GM08714 (cell line): ENCODE data around the gene SHROOM3.

ENCODE experiments used
- H3K4me3 ChIP-seq: fragments of 200-500 bp; sonication (Bioruptor generic); 2 replicates; pipeline ENCODE4 v1.5.1; 2014; ENCODE audit warnings: mild to moderate bottlenecking, low read length, inconsistent platforms
- ZNF274 ChIP-seq: IDR thresholded peaks from 2 replicates; pipeline ENCODE4 v1.6.1; 2012; ENCODE audit warnings: mild to moderate bottlenecking, low read depth, low read length

Gene SHROOM3

DNA sequence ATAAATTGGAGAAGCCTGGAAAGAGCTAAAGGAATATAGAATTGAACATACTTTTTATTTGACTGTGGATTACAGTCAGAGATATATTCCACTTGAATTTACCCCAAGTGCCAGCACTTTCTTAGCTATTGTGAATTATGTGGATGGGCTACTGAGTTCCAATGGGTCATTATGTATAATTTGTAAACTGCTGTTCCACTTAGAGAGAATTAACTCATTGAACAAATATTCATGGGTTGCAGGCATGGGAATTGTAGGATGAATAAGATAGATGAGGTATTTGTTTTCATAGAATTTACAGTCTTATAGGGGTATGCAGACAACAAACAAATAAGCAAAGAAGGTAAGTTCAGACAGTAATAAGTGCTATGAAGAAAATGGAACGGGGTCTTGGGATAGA is 195.7 kb downstream of the SHROOM3 start:
- no peak for TF ChIP-seq ZNF274
- no peak overlapping the region for H3K4me3 ChIP-seq

DNA sequence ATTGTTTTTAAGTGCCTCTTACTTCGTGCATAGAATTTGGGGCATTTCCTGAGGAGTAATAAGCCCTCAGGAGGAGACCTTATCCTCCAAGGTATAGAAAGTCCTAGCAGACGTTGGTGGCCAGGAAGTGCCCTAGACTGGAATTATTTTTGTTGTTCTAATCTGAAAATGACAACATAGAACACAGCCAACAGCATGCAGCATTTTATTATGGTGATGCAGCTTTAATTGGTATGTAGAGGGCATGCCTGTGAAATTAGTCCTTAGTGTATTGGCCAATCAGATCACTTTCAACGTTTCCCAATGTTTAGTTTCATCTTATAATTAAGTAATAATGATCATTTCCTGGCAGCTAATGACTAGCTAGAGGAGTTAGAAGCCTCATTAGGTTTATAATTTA is 199.2 kb downstream of the SHROOM3 start:
- H3K4me3 ChIP-seq = no peak overlapping the region
- no peak for TF ChIP-seq ZNF274

DNA sequence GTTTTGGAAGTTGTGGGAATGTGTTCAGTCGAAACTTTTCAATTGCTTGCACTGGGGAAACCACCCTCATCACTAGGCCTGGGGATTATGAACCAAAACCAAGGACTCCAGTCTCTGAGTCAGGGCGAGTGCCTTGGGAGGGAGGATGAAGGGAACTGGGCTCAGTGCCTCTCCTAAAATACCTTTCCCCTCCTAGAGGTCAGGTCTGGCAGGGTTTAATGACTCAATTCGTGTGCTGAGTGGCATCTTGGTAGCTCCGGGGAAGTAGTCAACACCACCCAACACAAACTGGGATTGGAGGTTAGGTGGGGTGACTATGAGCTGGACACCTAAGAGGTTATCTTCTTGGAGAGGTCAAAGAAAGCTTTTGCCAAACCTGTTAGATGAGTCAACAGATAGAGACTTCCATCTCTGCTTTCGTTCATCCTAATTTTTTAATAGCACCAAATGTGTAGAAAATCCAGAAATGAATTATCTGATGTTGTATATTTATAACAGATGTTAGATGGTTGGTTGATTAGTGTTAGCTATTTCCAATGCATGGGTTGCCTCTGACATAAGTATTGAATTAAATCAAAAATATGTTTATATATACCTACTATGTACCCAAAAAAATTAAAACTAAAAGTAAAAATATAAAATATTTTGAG is 202.8 kb downstream of the SHROOM3 start:
- no peak overlapping the region for H3K4me3 ChIP-seq
- no peak for TF ChIP-seq ZNF274

DNA sequence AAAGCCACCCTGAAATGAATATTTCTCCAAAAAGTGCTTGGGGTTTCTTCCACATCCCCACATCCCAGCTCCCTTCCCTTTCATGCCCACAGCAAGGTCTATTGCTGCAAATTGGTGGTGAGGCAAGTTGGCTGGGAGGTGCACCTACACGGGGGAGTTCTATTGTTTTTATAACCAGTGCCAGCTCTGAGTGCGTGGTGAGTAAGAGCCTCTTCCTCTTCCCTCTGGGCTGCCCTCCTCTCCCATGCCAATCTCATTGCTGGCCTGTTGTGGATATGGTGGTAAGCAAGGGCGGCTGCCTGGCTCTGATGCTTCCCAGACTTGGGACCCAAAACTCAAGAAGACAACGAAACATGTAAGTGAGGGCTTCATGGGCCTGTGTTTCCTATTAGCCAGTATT is 204.3 kb downstream of the SHROOM3 start:
- no peak for TF ChIP-seq ZNF274
- H3K4me3 ChIP-seq = no peak overlapping the region

DNA sequence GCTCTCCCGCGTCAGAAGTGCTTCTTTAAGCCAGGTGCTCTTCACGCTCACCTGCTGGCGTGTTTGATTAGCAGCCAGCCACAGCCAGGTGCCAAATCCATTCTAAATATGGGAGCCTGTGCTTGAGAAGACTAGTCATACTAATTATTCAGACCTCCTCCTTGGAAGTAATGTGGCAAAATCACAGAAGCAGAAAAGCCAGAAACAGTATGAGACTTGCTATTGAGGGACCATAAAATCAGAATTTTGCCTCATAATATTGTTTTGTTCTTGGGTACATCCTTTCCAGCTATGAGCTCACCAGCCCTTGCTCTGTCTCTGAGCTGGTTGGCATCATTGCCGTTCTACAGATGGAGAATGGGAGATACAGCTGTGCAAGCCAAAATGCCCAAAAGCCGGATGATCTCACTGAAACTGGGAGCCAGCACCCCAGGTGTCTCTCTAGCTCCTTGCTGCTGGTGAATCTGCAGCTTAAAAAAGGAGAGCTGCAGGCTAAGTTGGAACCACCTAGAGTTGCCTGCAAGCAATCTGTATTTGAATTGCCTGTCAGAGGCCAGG is 205.4 kb downstream of the SHROOM3 start:
- no peak overlapping the region for H3K4me3 ChIP-seq
- no peak for TF ChIP-seq ZNF274

DNA sequence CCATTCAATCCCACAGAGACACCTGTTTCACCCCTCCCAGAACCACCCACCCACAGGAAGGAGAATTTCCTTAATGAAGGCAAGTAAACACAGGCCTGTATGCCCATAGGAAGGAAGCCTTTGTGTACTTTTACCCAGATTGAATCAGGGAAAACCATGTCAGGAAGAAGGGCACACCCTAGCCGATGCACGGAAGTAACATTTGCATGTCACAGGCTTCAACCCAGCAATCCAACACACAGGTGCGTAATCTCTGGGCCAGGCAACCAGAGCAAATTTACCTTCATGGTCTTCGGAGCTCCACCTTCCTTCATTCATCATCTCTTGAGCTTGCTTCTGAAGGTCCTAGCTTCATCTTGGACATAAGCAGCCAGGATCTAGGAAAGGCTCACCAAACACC is 206.3 kb downstream of the SHROOM3 start:
- H3K4me3 ChIP-seq = no peak overlapping the region
- no peak for TF ChIP-seq ZNF274

DNA sequence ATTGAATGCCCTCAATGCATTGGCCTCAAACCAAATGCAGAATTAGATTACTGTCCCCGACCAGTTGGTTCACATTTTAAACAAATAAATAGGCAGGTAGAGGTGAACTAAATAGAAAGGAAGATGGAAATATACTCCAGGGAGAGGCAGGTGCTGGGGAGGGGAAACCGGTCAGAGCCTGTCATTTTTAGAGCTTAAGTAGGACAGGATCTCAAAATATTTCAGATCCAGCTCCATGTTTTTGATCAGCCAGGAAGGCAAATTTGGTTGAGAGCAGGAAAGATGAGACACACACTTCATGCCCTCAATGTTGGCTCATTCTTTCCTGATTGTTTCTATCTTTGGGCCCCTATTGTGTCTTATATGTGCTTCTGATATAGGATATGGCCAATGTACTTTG is 206.7 kb downstream of the SHROOM3 start:
- TF ChIP-seq ZNF274 = no peak
- H3K4me3 ChIP-seq = no peak overlapping the region

DNA sequence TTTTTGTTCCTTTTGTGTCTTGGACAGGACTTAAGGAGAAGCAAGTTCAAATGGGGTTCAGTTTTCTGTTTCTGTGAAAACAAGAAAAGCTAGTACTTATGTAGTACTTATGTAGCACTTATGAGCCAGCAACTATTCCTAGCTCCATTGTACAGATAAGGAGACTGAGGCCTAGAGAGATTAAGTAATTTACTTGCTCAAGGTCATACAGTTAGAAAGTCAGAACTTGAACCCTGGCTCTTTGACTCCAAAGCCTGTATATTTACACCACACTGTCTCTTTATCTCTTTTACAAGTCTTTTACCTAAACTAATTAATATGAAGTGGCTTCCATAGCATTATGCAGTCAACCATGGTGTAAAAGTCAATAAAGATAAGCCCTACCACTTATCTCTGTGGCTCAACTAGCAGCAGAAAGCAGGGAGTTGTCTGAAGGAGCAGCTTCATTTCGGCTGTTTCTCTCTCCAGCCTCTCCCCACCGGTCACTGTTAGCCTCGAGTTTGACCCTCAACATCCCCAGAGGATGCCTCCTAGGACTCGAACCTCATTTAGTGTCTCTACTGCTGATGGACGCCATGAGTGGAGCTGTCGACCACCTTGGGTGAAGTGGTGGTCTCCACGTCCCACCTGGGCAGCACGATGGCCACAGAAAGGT is 209.9 kb downstream of the SHROOM3 start:
- TF ChIP-seq ZNF274 = no peak
- no peak overlapping the region for H3K4me3 ChIP-seq

DNA sequence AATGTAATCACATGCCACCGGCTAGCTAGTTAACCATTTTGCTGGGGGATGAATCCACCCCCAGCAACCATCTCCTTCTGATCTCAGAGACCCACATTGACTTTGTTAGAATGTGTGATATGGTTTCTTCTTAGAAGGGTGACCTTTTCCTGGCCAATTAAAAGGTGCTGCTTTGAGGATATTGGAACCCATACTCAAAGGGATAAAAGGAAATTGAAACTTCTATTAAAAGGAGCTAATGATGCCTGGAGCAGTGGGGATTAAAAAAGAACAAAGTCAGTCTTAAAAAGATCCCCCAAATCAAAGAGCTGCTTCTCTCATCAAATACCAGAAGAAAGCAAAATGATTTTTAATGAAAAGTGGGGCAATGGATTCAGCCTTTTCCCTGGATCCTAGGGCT is 214.1 kb downstream of the SHROOM3 start:
- no peak for TF ChIP-seq ZNF274
- H3K4me3 ChIP-seq = no peak overlapping the region

DNA sequence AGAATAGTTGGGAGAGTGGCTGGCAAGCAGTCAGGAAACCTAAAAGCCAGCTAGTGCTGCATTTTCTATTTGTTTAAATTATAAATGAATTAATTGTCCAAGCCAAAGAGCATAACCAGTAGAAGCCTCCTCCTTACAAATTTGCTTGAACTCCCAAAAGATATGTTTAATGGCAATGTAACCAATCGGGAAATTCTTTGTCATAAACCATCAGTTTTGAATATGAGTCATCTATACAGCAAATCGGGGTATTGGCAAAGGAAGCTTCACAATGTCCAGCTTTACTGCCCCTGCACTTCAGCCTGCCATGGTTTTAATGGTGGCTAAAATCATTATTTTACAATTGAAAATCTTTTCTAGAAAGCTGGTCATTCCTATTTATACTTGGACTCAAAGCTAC is 216.6 kb downstream of the SHROOM3 start:
- no peak for TF ChIP-seq ZNF274
- no peak overlapping the region for H3K4me3 ChIP-seq

DNA sequence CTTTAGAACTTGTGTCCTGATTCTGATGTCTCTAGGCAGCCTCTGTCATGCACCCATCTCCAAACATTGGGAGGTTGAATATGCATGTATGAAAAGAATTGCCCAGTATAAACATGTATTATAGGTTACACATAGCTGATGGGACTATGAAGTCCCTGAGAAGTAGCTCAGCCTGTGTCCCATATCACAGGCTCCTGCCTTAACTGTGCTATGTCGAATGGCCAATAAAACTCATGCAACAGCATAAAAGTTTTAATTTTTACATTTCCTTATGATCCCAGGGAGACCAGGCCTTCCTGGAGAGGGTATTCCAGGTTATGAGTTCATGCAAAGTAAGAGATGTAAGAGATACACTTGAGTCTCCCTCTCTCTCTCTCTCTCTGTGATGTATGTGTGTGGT is 217.4 kb downstream of the SHROOM3 start:
- no peak for TF ChIP-seq ZNF274
- no peak overlapping the region for H3K4me3 ChIP-seq

DNA sequence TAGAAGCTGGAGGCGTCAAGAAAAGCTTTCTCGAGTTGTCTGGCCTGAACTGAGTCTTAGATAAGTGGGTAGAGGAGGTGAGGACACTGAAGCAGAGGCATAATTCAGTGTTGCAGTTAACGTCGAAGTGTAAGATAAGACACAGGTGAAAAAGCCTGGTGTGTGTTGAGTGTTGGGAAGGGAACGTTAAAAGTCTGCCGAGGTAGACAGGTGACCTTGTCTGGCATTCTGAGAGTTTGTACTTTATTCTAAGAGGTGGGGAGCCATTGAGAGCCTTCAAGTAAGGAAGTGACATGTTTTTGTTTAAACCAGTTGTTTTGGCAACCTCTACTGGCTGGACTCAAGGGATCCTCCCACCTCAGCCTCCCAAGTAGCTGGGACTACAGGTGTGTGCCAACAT is 219.1 kb downstream of the SHROOM3 start:
- no peak for TF ChIP-seq ZNF274
- no peak overlapping the region for H3K4me3 ChIP-seq

DNA sequence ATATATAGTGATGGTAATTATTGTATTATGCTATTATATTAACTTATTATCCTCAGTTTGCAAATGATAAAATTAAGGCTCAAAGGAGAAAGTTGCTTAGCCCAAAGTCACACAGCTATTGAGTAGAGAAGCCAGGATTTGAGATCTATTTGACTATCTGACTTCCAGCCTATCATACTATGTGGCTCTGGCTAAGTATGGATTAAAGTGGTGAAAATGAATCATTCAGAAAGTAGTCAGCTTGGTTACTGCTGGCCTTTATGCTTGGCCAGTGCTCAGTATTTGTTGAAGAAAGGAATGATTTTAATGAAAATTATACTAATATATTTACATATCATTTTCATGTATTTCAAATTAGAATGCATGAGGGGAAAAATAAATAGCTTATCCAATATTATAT is 219.8 kb downstream of the SHROOM3 start:
- TF ChIP-seq ZNF274 = no peak
- no peak overlapping the region for H3K4me3 ChIP-seq

DNA sequence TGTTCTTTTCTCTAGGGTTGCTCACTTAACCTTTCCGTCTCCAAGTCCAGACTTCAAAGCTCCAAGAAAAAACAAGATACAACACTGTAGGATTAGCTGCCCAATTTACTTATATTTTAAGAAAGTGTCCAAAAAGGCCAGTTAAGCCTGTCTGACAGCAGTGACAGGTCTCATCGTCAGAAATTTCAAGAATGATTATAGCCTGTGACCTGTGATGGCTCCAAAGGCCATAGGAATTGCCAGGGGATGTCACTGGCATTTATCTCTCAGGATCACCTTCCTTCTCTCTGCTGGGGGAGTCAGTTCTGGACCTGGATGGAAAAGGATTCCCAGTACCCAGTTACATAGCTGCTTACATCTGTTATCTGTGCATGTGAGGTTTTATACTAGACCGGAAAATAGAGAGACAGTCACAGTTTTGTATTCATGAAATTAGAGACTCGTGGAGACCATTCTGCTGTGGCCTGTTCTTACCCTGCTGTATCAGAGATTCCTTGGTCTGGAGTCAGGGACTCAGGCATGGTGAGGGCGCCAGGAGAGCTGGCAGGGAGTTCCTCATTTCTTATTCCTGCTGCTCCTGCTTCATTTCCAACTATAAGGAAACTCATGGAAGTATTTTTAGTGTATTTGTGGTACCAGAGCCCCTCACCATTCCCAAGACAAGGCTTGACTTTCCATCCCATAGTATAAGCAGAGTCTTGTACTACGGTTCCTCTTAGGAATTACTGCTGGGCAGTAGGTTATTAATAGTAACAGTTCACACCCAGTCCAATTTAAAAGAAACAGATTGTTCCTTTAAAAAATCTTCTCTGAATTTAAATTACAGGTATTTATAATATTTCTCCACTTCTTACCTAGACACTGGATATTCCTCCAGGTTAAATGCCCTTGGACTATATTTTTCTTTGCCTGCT is 220.8 kb downstream of the SHROOM3 start:
- no peak for TF ChIP-seq ZNF274
- no peak overlapping the region for H3K4me3 ChIP-seq
